OCI-M2 (cell line): ENCODE measurements around the gene NT5DC1.

ENCODE experiments used
- DNase-seq: peaks from one replicate; lab custom pipeline; 2025; ENCODE audit not compliant: unreplicated experiment; lab: John Stamatoyannopoulos, UW

NT5DC1 gene

DNA sequence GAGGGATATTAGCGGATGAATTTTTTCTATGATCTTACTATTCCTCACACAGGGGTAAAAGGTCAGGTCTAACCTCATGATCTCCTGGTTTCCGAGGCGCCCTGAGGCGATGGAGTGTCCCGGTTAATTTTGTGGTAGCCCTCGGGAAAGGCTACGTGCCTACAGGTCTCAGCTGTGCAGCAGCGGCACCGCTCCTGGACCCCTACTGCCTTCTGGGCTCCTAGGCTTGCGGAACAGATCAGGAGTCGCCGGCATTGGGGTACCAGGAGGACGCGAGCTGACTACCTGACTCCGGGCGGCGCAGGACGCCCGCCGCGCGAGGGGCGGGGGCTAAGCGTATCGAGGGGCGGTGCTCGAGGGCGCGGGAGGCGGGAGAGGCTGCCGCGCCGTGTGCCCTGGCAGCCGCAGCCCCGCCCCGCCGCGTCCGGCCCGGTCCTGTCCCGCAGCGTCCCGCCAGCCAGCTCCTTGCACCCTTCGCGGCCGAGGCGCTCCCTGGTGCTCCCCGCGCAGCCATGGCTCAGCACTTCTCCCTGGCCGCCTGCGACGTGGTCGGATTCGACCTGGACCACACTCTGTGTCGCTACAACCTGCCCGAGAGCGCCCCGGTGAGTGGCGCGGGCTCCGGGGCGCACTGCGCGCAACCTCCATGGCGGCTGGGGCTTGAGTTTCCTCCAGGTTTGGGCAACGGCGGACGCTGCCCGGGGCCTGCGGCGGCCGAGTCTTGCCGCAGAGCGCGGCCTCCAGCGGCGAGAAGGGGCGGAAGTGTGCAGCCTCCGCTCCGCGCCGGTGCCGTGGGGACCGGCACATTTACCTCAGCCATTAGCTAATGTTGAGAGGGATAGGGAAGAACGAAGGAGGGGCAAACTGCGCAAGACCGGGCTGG, at the start of gene NT5DC1:
NT5DC1 (plus strand) TSS at position 435 of the 883 bp plus-strand sequence; CDS start at position 513, 78 bp downstream.
- peak; percentile 43 for DNase-seq

DNA sequence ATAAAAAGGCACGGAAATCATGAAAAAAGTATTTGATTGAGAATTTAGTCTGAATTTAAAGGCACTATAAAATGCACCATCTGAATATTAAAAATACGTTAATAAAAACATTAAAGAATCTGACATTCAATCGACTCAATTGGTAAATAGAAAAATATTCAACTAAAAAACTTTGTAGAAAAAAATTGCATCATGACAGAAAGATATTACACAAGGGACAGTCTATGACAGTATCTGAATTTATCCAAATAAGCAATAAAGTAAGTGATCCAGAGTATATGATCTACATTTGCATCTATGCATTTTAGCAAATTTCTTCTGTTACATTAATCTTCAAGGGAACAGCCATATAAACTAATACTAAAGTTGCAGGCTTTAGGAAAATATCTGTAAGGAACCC, 49.4 kb upstream of the NT5DC1 start:
- no peak for DNase-seq

DNA sequence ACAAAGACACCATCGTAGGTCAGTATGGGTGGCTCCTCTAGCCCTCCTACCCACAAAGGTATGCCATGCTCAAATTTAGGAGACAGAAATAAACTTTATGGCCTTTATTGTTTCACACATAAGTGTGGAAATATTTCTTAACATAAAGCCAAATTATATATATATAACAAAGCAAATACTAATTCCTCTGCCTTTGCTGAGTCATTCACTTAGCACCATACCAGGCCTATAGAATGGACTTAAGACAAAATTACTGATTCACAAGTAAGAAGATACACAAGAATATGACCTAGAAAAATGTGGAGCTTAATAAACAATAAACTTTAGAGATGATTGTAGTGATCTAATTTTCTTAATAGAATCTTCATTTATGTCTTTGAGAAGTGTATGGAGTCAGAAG, 45.1 kb upstream of the NT5DC1 start:
- DNase-seq, result no peak

DNA sequence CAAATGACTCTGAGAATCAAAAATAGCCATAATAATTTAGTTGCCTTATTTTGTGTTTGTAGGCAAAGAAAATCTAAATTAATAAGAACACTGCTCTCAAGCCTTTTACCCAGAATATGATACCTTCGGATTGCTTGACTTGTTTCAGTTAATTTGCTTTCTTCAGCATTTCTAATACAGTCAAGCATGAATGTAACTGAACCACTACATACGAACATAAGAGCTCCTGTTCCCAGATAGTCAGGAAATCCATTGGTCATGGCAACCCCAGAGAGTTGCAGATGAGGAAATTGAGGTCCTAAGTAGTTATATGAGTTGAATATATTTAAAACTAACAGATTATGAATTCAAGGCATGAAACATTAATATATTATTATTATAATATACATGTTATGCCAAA, 42.9 kb upstream of the NT5DC1 start:
- no peak for DNase-seq

DNA sequence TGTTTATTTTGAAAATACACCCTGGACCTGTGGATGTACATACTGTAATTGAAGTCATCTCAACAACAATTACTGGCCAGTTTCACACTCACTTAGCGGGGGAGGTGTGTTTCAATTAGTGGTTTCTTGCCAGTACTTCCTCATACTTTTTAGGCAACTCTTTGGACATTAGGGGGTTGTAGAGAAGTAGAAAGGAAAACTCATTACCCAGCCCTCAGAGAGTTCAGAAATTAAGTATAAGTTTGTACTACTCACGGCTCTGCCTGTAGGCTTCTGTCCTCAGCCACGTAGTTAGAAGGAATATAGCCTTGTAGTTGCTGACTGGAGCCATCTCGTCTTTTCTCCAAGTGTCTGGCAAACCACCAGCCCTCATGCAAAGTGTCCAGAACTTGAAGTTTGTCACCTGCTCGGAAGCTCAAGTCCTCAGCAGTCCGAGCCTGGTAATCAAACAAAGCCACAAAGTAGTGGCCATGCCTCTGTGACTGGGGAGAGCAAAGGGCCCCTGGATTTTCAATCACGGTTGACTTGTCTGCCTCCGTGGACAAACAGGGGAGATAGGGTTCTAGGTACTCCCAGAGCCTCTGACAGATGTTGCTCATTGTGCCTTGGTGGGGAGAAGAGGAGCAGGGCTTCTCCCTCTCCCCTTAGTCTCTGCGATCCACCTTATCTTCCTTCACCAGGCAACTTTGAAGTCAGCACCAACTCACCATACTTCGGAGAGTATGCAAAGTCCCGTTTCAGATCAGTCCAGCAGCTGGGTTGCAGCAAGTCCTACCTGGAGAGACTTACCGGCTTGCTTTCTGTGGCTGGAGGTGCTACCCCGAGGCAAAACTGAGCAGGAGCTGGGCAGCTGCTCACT, 40.7 kb upstream of the NT5DC1 start:
- DNase-seq, result no peak

DNA sequence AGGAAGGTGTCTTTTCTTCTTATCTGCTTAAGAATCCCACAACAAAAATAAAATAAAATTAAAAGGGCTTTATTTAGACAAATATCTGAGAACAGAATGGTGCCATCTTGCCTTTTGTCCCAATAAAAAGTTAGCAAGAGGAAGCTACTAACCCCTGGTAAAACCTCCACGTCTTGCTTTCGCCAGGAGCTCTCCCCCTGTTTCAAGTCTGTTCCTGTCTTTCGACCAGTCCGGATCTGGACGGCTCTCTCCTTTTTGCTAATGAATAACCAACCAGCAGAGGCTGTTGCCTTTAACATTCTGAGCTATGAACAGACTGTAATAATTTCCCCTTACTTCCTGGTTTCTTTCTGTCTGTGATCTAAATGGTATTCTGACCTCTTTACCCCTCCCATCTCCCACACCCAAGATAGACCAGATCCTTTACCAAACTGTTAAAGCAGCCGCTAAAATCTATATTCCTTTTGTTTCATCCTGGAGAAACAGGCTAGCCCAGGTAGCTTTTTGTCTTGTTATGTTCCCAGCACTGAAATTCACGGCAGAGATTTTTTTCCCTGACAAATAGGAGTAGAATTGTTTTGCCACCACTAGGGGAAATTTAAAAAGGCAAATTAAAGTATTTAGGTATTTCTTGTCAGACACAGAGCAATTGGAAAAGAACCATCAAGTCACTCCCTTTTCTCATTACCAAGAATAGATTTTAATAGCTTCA, 39.9 kb upstream of the NT5DC1 start, which contains the start of gene FRK:
FRK (minus strand) TSS at position 320 of the 712 bp plus-strand sequence. CDS start 580 bp downstream, outside the sequence.
- no peak for DNase-seq

DNA sequence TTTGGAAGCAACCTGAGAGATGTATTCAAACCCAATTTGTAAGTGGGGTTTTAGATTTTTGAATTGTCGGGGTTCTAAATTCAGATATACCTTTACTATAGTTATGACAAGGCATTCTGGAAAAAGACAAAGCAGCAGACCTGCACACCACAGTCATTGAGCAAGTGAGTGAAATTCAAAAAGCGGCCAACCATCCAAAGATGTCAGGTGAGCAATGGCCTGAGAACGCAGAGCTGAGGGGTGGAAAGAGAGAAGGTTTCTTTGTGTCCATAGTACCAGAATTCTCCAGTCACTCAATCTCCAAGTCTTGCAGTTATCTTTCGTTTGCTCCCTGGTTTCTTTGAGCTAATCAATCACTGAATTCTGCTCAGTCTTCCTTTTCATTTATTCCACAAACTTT, 38.2 kb upstream of the NT5DC1 start:
- DNase-seq, result no peak

DNA sequence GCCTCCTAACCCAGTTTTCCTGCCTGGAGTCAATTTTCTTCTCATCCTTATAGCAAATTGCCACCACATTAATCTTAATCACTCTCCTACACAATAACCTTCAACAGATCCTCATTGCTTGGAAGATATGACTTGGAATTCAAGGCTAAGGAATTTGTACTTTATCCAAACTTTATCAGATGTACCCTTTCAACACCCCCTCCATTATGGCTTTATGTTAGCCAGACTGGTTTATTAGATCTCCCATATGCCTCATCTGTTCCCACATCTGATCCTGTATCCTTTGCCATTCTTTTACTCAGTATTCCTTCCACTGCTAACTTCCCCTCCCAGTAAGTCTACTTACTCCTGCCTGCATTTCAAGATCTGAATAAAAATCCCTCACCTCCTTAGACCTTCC, 36.0 kb upstream of the NT5DC1 start:
- no peak for DNase-seq

DNA sequence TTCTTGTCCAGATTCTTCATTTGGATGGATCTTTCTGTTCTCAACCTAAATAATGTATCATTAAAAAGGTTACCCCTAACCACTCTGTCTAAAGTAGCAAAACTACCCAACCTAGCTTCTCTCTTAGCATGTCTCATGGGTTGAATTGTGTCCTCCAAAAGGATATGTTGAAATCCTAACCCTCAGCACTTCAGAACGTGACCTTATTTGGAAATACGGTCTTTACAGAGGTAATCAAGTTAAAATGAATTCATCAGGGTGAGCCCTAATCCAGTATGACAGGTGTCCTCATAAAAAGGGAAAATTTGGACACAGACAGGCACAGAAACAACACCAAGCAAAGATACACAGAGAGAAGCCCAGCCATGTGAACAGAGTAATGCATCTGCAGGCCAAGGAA, 33.9 kb upstream of the NT5DC1 start:
- DNase-seq, result no peak

DNA sequence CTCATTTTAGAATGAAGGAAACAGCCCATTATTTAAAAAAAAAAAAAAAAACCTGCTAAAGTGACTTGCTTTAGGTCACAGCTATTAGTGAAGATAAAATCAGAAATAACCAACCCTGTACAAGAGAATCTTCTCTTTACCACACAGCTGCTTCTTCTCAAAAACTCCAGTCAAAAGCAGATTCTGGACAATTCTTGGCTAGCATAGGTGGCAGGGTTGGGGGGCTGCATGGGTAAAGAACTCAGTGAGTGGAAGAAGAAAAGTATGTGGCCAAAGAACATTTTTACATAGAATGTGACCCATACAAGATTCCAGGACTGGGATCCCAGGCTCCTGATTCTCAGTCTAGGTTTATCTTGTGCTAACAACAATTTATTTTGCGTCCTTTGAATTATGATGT, 30.6 kb upstream of the NT5DC1 start:
- DNase-seq, result no peak

DNA sequence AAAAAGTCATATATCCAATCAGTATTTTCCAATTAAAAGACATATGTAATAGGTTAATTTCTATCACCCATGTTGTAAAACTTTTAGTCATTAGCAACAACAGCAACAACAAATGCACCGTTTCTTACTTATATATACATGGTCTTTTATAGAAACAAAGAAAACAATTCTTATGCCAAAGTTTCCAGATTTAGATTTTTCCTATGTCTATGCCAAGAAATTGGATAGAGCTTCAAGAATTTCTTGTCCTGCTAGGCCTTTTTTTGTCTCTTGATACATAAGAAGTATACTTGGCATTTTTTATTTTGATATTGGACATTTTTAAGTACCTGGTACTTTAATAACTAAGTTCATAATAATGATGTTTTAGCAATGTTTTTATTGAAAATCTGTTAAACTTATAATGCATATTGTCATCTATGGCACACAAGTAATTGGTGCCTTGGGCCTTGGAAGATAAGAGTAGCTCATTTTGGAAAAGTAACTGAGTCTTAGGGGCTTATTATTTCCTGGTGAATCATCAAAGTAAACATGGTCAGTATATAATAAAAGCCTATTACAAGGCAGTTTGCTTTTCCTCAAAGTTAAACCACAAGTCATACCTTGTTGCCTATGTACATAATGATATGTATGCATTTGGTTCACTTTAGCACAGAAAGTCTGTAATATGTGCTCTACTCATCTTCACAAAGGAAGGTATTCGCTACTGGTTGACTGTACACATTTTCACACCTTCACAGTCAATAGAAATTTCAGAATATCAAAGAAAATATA, 29.9 kb upstream of the NT5DC1 start:
- DNase-seq, result no peak

DNA sequence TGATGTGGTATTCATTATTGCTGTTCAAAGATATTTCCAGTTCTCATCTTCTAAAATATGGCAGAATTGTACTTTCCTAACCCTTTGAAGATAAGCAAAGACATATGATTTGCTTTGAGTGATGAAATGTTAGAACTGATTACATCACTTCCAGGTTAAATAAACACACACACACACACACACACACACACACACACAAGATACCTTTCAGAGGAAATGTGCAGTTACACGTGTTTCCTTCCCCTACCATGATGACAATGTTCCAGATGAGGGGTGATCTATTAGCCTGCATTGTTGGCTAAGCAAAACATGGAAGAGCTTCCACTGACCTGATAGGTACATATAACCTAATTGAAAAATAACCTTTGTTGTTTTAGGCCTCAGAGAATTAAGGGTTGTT, 28.3 kb upstream of the NT5DC1 start:
- no peak for DNase-seq

DNA sequence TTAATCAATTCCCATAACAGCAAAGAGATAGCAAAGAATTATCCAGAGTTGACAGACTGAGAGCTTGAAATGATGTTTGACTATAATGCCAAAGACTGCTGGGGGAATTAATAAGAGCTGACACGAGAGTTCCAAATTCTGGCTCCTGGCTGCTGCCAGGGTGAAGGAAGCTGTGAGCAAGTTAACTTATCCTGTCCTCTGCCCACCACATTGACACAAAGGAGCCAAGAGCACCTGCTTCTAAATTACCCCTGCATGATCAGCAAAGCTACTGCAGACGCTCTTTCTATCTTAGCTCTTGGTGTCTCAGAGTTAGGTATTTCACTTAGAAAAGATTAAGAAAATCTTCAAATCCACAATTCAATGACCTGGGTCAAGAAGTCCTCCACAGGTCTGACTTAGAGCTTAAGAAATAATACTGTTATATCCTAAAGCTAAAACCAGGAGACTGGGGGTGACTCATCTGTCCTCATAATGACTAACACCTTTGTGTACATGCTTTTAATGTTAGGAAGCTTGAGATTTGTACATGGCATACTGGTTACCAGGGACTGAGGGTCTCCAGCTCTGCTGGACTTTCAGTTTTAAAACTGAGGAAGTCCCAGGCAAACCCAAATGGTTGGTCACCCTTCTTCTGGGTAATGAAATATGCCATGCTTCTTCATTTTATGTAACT, 26.8 kb upstream of the NT5DC1 start:
- DNase-seq, result no peak

DNA sequence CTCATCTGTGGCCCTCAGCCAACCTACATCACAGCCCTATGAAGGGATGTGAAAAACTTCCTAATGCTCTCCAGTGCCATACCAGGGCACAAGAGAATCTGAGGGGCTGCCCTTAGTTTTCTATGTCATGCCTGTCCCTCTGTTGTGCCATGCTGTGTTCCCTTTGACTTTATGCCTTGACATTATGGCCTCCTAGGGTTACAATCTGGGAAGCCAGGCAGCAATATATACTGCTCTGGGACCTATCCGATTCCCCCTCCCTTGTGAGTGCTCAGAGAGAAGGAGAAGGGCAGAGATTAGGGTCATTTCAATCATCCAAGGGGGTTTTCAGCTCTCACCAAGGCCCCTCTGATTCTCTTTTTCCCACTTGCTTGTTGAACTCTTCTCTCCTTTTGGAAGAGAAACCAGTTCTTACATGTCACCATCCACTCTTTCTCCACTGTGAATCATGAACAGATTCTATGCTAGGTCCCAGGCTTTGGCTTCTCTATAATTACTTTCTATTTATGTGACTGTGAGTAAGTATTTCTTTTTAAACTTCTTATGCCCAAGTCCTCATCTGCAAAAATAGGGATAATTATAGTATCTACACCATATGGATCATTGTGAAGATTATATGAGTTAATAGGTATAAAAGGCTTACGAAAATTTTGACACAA, 25.8 kb upstream of the NT5DC1 start:
- no peak for DNase-seq

DNA sequence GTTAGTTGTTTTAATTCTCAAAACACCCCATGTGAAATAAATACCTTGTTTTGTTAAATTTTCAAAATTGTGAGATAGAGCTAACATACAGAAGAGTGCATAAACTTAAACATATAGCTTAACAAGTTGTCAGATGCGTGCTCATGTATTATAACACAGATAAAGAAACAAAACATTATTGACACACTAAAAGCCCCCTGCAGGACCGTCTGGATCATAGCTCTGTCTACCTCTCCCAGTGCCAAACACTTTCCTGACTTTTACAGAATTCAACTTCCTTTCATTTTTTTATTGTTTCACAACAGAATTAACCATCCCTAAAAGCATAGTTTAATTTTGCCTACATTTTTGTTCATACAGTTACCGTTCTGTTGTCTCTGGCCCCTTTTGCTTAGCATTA, 22.1 kb upstream of the NT5DC1 start:
- no peak for DNase-seq

DNA sequence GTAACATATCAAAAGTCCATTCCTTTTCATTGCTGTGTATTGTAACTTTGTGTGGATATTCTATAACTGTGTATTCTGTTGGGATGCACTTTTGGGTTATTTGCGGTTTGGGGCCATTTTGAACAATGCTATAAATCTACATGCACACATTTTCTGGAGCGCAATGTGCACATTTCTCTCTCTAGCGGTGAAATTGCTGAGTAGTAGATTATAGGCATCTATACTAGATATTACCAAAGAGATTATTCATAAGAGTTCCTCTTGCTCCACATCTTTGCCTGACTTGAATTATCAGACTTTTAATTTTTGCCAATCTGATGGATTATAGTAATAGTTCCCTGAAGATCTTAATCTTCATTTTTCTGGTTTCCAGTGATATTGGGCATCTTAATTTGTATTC, 21.7 kb upstream of the NT5DC1 start:
- DNase-seq, result no peak

DNA sequence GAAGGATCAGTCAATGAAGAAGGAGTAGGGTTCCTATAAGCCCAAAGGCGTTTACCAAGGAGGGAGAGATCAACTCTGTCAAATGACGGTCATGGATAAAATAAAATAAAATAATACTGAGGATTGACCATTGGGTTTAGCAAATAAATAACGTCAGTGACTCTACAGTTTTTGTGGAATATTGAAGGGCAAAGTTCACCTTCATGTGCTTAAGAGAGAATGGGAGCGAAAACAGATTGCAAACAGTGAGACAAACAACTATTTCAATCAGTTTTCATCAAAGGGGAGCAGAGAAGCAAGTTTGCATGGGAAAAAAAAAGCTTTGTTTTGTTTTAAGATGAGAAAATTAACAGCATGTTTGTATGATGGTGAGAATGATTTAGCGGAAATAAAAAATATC, 17.6 kb upstream of the NT5DC1 start:
- no peak for DNase-seq

DNA sequence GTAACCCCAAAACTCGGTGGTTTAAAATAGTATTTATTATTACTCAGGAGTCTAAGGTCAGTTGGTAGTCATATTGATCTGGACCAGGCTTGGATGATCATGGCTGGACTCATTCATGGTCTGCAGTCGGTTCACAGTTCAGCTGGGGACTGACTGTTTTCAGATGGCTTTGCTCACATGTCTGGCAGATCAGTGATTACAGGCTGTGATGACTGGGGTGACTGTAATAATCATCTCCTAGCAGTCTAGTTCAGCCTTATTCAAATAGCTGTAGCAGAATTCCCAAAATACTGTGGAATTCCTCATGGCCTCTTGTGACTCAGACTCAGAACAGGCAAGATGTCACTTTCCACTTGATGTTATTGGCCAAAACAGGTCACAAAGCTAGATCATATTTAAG, 16.4 kb upstream of the NT5DC1 start:
- DNase-seq, result no peak

DNA sequence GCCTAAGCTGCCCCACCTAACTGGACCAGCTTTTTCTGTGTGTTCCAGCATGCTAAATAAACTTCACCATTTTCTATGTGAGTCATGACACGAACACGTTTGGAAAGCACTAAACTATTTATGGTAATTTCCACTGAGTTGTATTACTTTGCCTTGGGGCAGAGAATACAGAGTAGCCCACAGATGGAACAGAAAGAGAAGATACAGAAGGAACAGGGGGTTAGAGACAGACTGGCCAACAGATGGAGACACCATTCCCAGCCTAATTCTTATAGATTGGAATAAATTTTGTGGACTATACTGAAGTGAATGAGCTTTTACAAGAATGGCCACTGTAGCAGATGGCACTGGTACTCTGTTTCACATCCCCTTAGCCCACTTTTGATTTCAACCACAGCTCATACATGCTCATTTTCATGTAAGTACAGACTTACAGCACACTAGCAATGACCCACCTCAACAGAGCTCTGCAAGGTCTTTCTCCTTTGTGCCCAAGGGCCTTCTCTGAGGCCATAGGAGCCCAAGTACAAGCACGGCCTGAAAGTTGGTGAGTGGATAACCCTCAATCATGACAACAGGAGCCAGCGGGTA, 13.1 kb upstream of the NT5DC1 start:
- no peak for DNase-seq
